HG03108 (cell line): ENCODE measurements around the gene FKBP2.
"Not testable (repeated sequence)": the region's sequence is repeated elsewhere in the genome, so short reads cannot be mapped to it uniquely, and the experiment has no call there.

Source experiments
- ATAC-seq: cut with Tn5 transposase; IDR thresholded peaks from one replicate; pipeline ENCODE4 v1.9.1; 2021; ENCODE audit warnings: moderate library complexity; ENCODE audit not compliant: unreplicated experiment

The FKBP2 gene

DNA sequence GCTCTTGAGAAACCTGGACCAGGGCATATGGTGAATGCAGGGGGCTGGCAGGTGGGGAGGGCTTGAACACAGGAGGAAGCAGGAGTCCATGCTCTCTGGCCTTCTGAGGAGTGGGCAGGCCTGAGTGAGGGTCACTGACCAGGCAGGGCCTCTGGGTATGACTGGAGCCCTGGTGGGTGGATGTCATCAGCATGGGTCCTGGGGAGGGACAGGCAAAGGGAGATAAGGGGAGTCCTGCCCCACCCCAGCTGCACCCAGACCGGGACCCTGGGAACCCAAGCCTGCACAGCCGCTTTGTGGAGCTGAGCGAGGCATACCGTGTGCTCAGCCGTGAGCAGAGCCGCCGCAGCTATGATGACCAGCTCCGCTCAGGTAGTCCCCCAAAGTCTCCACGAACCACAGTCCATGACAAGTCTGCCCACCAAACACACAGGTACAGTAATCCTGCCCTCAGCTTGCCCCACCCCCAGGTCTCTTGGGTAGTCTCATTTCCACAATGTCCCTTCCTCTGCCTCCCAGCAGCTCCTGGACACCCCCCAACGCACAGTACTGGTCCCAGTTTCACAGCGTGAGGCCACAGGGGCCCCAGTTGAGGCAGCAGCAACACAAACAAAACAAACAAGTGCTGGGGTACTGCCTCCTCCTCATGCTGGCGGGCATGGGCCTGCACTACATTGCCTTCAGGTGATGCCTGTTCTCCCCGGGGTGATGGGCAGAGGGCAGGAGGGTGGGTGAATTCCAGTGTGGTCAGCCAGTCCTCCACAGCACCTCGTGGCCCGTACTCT lies 8.5 kb upstream of the FKBP2 start:
- ATAC-seq = no peak

DNA sequence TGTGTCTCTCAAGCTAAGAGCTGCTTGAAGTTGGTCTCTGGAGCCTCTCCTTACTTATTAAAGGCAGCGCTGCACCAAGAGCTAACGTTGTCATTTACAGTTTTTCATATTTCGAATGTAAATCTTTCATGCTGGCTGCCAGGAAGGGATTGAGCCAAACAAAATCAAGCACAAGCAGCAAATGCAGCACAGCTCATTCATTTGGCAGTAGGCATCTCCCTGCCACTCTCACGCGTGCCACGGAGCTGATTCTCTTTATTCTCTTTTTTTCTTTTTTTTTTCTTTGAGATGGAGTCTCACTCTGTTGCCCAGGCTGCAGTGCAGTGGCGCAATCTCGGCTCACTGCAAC lies 8.0 kb upstream of the FKBP2 start:
- no peak for ATAC-seq

GRCh38 chr11:64233913-64234586 lies 6.8 kb upstream of the FKBP2 start, which contains the start of gene VEGFB:
VEGFB (plus strand) TSS chr11:64234584; CDS start chr11:64234834, 250 bp downstream.
- ATAC-seq = peak; percentile 34

GRCh38 chr11:64234647-64235379 lies 6.1 kb upstream of the FKBP2 start:
- no peak for ATAC-seq

DNA sequence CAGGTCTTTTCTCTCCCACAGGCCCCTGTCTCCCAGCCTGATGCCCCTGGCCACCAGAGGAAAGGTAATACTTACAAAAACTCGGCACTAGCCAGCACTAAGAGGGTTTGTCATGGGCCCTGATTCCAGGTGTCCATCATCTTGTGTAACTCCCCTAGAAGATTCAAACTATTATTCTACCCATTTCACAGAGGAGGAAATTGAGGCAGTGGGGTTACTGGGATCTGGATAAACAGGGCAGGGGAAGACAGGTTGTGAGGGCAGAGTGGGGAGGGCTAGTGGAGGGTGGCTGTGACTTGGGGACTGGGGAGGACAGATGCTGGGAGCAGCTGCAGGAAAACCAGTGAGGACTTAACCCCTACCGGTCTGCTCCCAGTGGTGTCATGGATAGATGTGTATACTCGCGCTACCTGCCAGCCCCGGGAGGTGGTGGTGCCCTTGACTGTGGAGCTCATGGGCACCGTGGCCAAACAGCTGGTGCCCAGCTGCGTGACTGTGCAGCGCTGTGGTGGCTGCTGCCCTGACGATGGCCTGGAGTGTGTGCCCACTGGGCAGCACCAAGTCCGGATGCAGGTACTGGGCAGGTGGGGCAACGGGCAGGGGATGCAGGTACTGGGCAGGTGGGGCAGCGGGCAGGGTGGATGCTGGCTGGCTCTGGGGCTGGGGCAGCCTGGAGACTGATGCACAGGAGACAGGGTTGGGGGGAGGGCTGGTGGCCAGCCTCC lies 5.3 kb upstream of the FKBP2 start:
- no peak for ATAC-seq

- ATAC-seq = no peak
Observed at GRCh38 chr11:64237484-64237951, 3.4 kb upstream of the FKBP2 start.

GRCh38 chr11:64238076-64238475 lies 2.8 kb upstream of the FKBP2 start:
- no peak for ATAC-seq

GRCh38 chr11:64238999-64239398 lies 1.9 kb upstream of the FKBP2 start:
- no peak for ATAC-seq

- no peak for ATAC-seq
Observed at GRCh38 chr11:64239662-64240434, 1.0 kb upstream of the FKBP2 start.

DNA sequence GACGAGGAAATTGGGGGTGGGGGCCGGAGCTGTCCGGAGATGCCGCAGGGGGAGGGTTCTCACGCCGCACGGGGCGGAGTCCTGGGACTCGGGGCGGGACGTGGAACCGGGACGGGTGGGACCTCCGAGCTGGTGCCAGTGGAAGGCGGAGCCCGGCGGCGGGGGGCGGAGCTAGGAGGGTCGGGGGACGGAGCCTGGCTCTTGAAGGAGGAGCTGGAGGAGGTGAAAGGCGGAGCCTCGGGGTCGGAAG lies 271 bp downstream of the FKBP2 start:
- peak; percentile 64 for ATAC-seq

DNA sequence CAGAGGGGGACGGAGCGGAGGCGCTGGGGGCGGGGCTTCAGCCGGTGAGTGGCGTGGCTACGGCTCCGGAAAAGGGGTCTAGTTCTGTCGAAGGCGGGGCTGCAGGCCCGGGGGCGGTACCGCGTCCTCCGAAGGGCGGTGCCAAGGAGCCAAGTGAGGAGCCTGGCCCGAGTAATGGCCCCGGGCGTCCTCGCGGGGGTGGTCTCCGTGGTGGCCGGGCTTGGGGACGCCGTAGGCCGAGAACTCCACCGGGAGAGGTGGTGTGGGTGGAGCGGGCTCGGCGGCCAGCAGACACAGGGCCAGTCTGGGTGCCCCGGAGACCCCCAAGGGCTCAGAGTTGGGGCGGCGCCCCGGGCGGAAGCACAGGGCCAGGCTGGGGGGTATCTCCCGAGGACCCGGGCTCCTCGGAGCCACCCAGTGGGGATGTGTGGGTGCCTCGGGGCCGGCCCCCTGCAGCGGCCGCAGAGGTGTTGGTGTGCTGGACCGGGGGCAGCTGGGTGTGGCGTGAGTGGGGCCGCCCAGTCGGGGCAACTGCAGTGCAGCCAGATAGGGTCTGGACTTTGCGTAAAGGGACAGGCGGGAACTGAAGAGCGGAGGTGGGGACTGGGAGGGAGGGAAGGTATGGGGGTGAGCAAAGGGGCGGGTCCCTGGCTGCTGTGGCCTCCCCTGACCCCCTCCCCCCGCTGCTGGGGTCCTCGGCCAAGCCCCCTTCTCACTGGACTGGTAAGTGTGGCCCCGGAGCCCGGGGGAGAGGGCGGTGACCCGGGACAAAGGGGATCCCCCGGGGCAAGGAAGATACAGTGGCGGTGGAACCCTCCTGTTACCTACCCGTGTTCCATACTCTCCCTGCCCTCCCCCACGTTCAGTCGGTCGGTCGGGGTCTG lies 838 bp downstream of the FKBP2 start:
- peak; percentile 59 for ATAC-seq

DNA sequence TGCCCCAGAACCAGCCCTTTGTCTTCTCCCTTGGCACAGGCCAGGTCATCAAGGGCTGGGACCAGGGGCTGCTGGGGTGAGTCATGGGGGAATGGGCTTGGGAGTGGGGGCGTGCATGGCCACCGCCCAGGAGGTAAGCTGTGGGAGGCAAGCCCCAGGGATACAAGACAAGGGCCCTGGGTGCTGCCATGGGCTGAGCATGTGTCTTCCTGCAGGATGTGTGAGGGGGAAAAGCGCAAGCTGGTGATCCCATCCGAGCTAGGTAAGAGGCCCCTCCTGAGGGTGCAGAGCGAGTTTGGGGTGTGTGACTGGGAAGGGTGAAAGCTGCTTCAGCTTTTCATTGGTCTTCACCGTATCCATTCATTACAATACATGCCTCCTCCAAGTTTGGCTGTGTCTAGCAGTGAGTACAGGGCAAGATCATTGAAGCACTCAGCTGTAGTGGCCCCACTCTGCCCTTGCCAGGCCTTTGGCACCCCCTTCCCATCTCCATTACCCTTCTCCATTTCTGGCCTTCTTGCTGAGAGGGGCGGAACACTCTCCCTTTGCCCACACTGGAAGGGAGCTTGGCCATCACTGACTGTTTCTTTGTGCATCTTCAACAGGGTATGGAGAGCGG lies 2.5 kb downstream of the FKBP2 start:
- ATAC-seq = no peak

GRCh38 chr11:64244107-64244506 lies 3.2 kb downstream of the FKBP2 start:
- no peak for ATAC-seq

DNA sequence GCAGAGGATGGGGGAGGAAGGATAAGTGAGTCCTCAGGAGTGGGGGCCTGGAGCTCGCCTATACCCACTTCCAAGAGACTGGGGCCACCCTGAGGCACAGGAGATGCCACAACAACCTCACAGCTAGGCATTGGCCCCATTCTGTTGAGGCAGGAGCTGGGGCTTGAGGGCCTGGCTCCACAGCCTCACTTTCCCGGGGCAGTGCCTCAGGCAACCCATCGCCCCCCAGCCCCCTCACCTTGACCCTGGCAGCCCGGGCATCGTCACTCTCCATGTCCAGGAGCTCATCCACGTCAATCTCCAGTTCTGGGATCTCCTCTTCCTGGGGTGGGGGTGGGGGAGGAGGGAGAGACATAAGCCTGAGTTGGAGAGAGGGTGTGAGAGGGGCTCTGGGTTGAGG lies 4.1 kb downstream of the FKBP2 start:
- ATAC-seq = no peak

GRCh38 chr11:64245401-64245796 lies 4.5 kb downstream of the FKBP2 start:
- no peak for ATAC-seq

GRCh38 chr11:64245797-64246620 lies 5.1 kb downstream of the FKBP2 start:
- no peak for ATAC-seq

GRCh38 chr11:64246621-64246870 lies 5.7 kb downstream of the FKBP2 start:
- ATAC-seq = not testable (repeated sequence)

DNA sequence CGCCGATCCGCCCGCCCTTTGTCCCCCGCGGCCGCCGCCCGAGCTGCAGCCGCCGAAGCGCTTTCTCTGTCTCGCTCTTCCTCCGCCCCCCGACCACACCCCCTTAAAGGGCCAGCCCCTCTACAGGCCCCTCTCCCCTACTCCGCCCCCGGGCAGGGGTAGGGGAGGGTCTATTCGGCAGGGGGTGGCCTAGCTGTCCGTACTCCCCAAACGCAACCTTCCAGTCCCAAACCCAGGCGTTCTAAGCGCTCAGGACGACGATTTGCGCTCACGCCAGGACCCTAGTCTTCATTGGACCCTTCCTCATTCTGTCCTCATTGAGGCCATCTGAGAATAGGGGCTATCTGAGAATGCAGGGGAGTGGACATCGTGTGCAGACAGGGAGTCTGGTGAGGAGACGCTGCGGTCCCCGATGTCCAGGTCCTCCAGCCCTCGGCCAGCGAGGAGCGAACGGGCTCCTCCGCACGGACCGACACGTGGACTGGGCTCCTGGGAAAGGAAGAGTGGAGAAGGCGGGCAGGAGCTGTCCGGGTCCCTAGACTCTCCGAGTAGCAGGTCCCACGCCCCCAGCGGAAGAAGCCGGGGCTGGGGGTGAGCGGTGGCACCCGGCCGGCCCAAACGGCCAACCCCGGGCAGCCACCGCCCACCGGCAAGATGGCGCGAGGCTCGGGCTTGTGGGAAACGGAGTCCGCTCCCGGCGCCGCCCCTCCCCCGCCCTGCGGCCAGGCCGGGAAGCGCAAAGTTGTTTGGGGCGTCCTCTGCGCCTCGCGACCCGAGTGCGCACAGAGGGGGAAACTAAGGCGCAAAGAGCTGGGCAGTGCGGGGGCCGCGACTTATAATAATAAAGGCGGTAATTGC lies 6.2 kb downstream of the FKBP2 start, which contains the start of gene PPP1R14B:
PPP1R14B (minus strand) TSS at position 73 of the 858 bp plus-strand sequence. CDS start 270 bp downstream, outside the sequence.
- no peak for ATAC-seq
